CD4-positive, alpha-beta T cell treated with Interleukin-6 for 4 hours (primary cell): ENCODE measurements around the gene RRP15.

ENCODE experiments used
- DNase-seq: peaks from one replicate; pipeline ENCODE4 v3.0.0-alpha.2; 2020; ENCODE audit warnings: mixed read lengths

RRP15 gene

DNA sequence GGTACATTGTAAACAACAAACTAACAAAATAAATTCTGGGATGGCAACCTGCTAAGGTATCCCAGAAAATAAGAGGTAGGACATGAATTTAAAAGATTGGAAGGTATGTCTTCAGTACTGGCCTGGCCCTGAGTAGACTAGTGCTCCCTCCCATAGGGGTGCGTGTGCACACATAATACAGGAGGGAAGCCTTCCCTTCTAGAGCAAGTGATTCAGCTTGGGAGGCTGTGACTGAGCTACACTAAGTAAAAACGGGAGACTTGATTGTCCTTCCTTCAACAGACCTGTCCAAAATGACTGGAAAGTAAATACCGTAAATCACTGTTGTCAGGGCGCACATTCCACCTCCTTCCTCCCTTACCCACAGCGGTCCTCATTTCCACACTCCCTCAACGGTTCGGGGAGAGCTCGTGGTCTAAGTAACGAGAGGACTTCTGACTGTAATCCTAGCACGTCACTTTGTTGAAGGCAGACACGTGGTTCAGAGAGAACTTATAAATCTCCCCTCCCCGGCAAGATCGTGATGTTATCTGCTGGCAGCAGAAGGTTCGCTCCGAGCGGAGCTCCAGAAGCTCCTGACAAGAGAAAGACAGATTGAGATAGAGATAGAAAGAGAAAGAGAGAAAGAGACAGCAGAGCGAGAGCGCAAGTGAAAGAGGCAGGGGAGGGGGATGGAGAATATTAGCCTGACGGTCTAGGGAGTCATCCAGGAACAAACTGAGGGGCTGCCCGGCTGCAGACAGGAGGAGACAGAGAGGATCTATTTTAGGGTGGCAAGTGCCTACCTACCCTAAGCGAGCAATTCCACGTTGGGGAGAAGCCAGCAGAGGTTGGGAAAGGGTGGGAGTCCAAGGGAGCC is 60.0 kb downstream of the RRP15 start, which contains the start of gene TGFB2:
TSS of gene TGFB2 (plus strand) at position 523 of the 859 bp plus-strand sequence. CDS start 1,366 bp downstream, outside the sequence.
- DNase-seq, result no peak

DNA sequence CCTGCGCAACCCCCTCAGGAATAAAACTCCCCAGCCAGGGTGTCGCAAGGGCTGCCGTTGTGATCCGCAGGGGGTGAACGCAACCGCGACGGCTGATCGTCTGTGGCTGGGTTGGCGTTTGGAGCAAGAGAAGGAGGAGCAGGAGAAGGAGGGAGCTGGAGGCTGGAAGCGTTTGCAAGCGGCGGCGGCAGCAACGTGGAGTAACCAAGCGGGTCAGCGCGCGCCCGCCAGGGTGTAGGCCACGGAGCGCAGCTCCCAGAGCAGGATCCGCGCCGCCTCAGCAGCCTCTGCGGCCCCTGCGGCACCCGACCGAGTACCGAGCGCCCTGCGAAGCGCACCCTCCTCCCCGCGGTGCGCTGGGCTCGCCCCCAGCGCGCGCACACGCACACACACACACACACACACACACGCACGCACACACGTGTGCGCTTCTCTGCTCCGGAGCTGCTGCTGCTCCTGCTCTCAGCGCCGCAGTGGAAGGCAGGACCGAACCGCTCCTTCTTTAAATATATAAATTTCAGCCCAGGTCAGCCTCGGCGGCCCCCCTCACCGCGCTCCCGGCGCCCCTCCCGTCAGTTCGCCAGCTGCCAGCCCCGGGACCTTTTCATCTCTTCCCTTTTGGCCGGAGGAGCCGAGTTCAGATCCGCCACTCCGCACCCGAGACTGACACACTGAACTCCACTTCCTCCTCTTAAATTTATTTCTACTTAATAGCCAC is 60.7 kb downstream of the RRP15 start:
- DNase-seq, result peak; percentile 20

DNA sequence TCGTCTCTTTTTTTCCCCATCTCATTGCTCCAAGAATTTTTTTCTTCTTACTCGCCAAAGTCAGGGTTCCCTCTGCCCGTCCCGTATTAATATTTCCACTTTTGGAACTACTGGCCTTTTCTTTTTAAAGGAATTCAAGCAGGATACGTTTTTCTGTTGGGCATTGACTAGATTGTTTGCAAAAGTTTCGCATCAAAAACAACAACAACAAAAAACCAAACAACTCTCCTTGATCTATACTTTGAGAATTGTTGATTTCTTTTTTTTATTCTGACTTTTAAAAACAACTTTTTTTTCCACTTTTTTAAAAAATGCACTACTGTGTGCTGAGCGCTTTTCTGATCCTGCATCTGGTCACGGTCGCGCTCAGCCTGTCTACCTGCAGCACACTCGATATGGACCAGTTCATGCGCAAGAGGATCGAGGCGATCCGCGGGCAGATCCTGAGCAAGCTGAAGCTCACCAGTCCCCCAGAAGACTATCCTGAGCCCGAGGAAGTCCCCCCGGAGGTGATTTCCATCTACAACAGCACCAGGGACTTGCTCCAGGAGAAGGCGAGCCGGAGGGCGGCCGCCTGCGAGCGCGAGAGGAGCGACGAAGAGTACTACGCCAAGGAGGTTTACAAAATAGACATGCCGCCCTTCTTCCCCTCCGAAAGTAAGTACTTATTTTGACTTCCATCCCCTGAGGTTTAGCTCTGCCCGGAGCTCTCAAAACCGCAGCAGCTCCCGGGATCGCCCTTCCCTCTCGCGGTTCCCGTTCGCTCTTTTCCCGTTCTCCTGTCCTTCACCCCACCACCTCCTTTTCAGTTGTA is 61.5 kb downstream of the RRP15 start:
- DNase-seq, result no peak

DNA sequence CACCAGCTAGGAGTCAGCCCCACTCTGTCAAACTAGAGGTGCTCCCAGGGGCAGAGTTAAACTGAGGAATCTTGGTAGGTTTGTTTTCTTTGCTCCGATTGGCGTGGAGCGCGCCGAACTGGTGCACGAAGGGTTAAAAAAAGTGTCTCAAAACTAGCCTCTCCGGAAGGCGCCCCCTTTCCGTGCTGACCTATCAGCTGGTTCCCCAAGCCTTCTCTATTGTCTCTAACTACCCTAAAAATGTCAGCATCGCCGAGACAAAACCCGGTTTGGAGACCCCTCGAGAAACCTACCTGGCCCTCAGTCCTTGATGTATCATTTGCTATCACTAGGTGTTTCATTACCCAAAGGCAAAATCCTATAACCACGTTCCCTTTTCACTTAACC is 62.2 kb downstream of the RRP15 start:
- no peak for DNase-seq

DNA sequence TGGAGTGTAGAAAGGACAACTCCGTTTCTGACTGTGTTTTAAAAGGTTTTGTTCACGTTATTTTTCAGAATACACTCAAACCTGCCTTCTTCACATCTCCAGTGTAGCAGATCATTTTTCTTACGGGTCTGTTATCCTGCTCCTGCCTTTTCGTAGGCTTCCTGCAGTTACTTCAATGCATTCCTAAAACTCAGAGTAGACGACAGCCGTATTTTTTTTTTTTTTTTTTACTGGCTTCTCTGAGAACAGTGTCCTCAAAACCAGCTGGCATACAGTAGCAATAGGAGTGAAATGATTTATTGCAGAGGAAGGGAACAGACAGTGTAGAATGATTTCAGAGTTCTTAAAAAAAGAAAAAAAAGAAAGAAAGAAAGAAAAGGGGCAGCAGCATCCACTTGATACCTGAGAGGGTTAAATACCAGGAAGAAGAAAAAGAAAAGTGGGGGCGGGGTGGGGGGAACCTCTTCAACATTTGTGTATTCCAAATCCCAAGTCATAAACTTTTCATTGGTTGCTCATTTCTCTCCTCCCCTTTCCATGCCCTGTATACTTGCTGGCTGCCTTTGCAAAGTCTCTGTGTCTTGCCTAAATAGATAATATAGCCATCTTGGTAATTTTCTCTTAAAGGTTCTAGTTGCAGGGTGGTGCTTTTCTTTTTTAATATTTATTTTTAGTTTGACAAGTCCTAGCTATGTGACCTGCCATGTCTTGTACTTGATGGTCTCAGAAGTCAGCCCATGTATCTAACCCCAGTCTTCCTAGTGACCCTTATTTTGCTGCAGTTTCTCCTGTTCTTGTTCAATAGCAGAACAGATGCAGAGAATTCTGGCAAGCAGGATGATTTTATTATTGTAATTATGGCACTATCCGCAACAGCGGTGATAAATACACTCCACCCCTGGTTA is 62.9 kb downstream of the RRP15 start:
- no peak for DNase-seq

DNA sequence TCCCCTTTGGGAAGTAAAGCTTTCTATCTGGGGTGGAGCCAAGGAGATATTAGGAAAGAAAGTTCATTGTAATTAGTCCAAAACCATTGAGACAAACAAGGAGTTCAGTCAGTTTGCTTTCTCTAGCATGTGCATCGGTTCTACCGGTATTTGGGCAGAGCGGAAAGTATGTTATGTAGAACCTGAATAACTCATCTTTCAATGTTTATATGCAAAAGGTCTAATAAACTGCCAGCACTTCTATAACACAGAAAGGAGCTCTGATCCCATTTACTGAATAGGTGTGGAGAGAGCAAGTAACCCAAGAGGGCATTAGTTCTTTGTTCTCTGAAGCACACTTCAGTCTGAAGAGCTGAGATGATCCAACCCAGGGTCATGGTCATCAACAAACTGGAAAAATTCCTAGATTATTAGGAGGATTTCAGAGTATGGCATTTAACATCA is 63.6 kb downstream of the RRP15 start:
- DNase-seq, result no peak

DNA sequence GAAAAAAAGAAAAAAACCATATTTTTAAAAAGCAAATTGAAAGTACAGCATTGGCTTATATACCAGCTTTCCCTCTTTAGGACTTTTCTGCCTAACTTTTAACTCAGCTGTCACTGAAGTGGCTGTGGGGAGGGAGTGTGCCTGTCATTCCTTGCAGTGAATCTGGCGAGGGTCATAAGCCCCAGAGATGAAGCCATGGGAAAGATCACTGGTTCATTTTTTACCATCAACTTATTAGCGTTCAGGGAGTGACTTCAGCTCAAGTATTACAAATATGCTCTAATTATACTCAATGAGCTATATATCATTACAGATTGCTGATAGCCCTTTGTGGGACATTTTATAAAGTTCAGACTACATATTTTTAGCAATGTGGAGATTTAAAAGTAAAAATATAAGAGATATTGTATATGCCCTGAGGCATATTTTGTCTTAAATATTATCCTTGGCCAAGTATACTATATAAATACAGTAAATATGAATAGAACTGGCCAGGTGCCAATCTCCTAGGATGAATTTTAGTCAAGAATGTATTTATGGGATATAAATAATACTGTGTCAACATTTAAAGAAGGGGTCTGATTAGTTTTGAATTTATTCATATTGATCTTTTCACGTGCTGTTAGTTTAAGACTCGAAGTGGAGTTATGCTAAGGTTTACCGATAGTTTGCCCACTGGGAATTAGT is 64.4 kb downstream of the RRP15 start:
- DNase-seq, result no peak

DNA sequence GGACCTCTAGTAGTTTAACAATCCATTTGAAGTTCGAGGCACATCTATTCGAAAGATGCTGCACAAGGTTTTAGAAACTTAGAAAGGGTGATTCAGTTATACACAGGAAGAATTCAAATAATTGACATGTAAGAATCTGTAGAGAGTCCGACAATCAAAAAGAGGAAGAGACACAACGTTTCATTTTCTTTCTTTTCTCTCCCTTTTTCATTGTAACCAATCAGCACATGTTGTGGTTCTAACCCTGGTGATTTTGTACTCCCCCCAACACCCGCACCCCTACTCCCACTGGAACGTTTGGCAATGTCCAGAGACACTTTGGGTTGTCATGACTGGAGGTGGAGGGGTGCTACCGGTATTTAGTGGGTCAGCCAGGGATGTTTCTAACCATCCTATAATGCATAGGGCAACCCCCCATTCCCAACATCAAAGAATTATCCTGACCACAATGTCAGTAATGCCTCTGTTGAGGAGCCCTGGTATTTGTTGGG is 65.0 kb downstream of the RRP15 start:
- no peak for DNase-seq

DNA sequence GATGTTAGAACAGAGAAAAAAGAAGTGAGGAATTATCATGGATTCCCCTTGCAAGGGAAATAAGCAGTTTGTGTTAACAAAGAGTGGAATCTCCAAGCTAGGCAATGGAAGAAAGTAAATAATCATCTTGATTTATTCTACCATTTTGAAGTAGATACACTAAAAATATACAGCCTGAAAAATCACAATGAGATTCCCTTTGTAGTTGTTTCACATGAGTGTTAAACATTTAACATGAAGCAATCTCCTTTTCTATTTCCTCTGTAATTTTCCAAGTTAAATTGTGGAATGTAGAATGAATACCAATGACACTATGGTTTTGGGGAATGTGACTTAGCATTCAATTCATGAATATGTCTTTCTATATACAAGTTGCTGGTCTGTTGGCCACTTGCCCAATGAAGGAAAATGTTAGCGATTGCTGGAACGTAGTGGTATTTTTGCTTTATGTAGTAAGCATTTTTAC is 65.7 kb downstream of the RRP15 start:
- DNase-seq, result no peak

DNA sequence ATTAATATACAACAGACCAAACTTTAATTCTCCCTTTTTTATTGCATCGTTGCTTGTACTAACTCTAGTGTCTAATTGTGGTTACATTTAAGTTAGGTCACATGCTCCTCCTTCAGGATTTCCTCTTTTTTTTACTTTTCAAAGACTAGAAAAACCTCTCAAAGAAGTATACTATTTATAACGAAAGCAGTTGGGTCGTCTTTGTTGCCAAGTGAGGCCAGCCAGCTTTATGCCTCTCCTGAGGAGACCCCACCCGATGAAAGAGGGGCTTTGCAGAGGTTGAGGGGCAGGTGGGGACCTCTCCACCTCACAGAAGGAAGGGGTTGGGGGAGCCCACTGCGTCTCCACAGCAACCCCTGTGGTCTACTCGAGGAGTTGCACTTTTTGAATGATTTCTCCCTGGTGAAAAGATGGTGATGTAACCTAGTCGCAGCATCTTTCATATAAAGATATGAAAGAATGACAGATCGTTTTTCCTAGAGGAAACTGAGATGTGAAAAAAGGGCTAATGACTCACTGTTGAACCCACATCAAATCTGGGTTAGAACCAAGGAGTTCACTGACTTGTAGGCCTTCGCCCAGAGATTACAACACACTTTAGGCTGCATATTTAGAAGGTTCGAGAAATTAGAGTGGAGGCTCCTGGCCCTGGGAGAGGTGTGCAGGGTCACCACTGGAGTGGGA is 66.4 kb downstream of the RRP15 start:
- peak; percentile 19 for DNase-seq

DNA sequence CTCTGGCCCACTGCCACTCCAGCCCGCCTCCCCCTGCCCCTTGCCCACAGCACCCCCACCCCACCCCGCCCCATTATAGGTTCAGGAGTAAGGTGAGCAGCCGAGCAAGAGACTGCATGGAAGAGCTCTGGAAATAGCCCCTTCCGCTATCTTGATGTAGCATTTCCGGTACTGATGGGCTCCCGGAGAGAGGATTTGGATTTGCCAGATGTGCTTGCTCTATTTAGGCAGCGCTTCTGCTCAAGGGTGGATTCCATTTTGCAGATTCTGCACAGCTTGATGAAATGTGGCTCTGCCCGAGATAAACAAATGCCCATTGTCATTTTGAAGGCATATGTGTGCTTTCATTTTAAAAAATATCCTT is 67.0 kb downstream of the RRP15 start:
- no peak for DNase-seq

DNA sequence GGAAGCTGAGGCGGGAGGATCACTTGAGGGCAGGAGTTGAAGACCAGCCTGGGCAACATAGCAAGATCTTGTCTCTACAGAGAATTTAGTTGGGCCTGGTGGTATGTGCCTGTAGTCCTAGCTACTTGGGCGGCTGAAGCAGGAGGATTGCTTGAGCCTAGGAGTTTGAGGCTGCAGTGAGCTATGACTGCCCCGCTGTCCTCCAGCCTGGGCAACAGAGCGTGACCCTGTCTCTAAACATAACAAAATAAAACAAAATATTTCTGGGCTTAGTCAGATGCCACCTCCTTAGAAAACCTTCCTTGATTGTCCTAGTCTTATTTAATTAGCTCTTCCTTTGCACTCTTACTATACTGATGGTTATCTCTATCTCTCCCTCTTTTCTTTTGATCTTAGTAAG is 68.6 kb downstream of the RRP15 start:
- no peak for DNase-seq

DNA sequence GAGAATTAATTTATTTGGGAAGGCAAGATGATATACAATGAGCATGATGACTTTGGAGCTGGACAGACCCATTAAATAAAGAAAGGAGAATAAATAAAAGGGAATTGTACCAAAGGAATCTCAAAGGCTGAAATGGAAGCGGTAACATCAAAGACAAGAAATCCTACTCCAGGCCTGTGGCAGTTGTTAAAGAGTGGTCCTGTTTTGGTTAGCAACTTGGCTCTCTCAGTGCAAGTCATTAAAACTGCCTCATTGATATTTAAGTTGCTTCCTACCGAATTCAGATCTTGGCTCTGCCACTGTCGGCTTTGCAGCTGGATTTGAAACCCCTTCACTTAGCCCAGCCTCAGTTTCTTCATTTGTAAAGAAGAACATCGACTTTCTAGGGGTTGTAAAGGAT is 70.2 kb downstream of the RRP15 start:
- no peak for DNase-seq

DNA sequence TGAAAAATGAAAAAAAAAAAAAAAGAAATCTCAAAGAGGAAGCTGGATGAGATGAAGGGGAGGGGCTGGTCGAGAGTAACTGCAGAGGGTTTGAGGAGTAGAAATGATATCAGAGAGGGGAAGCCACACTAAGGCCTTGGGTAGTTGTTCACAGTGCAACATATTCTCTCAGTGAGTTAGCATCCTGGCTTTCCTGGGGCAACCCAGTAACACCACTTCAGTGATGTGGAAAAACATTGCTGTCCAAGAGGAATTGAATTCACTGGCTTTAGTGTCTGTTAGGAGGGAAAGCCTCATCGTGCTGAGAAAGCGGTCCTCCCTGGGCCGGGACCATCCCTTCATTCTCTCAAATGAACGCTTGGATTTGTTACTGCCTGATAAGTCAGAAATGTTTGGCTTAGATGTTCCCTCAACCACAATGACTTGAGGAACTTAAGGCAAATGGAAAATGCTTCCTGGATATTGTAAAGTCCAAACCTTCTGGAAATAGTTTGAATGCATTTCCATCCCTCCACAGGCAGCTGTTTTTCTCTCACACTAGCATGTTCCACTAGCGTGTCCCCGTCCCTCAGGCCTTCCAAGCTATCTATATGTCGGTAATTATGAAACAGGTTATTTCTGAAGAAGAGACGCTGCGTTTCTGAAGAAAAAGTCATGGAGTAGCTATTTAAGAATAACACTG is 72.3 kb downstream of the RRP15 start:
- DNase-seq, result no peak

DNA sequence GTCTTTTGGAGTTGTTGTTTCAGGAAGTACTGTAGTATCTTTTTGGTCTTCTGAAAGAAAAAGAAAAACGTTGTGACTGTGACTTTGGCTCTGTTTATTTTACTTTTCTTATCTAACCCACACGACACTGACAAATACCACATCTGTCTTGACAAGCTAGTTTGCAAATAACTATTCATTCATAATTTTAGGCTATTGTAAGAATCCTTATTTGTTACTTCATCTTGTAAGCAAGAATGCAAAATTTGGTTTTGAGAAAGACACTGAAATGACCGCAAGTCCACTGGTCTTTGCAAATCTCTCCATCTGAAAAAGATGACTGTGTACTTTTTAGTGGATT is 72.8 kb downstream of the RRP15 start:
- DNase-seq, result no peak

DNA sequence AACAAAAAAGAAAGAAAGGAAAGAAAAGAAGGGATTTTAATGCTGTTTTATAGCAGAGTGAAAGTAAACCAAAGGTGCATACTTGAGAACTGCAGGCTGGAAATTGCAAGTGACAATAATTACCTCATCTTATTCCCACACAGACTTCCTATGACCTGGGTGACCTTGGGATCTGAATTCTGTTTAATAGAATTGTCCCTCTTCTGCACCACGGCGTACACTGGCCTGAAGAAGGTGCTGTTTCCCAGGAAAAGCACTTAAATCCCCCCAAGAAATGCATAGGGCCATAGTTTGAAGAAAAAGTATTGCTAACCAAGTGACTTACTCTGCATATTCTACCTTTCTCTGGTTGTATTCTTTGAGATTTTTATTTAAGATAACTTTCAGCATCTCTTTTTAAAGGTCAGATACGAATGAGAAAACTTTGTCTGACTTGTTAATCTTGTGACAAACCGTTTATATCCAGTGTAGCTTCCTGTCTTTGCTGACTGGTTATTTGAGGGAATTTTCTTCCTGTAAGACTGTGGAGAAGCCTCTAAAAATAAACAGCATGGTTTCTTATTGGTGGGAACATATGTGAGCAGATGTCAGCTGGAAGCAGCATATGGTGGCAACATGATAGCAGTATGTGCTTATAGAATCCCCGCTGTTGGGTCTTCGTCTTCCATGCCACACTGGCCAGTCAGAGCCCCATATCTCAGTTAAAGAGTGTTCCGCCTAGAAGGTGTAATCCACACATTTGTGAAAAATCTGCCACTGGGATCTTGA is 76.4 kb downstream of the RRP15 start:
- no peak for DNase-seq

DNA sequence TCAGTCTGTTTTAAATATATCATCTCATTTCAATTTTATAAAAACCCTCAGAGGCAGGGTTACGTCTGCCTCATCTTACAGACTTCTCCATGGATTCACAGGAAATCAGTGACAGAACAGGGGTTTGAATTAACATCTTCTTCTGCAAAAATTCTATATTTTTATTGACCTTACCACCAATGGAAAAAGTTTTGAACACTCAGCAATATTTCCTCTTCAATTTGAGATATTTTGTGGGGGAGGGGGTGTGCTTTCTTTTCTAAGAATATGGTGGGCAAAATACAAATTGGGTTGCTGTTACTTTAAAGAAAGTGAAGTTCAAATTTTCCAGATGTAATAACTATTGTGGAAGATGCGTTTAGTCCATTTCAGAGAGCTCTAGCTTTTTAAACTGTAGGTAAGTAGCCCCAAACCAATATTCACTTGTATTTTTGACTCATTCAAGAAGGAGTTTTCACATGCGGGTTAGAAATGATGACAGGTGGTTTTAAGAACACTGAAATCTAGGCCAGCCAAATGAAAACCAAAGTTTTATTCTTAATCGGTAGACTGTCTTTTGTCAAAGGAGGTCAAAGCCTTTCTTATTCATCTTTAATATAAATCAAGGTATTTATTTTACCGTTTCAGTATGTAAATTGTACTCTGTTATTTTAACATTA is 77.5 kb downstream of the RRP15 start:
- DNase-seq, result no peak

DNA sequence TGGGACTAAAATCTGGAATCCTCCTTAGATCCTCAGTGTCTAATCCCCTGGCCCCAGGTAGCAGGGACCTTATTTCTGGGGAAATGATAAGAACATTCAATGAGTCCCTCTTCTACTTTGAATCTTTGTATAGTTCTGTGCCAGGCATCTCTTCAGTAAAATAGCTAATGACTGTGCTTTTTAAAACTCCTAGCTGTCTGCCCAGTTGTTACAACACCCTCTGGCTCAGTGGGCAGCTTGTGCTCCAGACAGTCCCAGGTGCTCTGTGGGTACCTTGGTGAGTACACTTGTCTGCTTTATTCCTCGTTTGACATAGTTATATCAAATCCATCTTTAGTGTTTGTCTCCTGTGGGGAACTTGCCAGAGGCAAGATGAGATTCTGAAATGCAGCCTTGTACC is 78.0 kb downstream of the RRP15 start:
- DNase-seq, result no peak
